Measurements from ENCODE around the gene MVB12B.

The MVB12B gene

GRCh38 chr9:126521551-126521950 is 194.9 kb downstream of the MVB12B start:
- DNase-seq (ENCODE audit: low read depth) = no peak

GRCh38 chr9:126521976-126522590 is 195.5 kb downstream of the MVB12B start:
- DNase-seq (ENCODE audit: low read depth) = no peak

GRCh38 chr9:126522612-126523356 is 196.2 kb downstream of the MVB12B start:
- no peak for DNase-seq (ENCODE audit: low read depth)

- no peak for DNase-seq (ENCODE audit: low read depth)
Measured at GRCh38 chr9:126523611-126524111, 197.0 kb downstream of the MVB12B start.

GRCh38 chr9:126524353-126525077 is 197.9 kb downstream of the MVB12B start:
- DNase-seq (ENCODE audit: low read depth) = no peak

GRCh38 chr9:126526218-126527108 is 199.8 kb downstream of the MVB12B start:
- DNase-seq (ENCODE audit: low read depth) = no peak

GRCh38 chr9:126527109-126527825 is 200.6 kb downstream of the MVB12B start:
- DNase-seq (ENCODE audit: low read depth) = no peak

- DNase-seq (ENCODE audit: low read depth) = no peak
Measured at GRCh38 chr9:126528111-126528510, 201.5 kb downstream of the MVB12B start.

GRCh38 chr9:126528915-126529314 is 202.3 kb downstream of the MVB12B start:
- no peak for DNase-seq (ENCODE audit: low read depth)

- DNase-seq (ENCODE audit: low read depth) = no peak
Measured at GRCh38 chr9:126531035-126531571, 204.5 kb downstream of the MVB12B start.

GRCh38 chr9:126531591-126531990 is 205.0 kb downstream of the MVB12B start:
- DNase-seq (ENCODE audit: low read depth) = no peak

GRCh38 chr9:126532019-126532462 is 205.4 kb downstream of the MVB12B start:
- DNase-seq (ENCODE audit: low read depth) = no peak

- no peak for DNase-seq (ENCODE audit: low read depth)
Measured at GRCh38 chr9:126532489-126532888, 205.9 kb downstream of the MVB12B start.

GRCh38 chr9:126532951-126533925 is 206.6 kb downstream of the MVB12B start:
- no peak for DNase-seq (ENCODE audit: low read depth)

- DNase-seq (ENCODE audit: low read depth) = no peak
Measured at GRCh38 chr9:126533926-126534310, 207.3 kb downstream of the MVB12B start.

- no peak for DNase-seq (ENCODE audit: low read depth)
Measured at GRCh38 chr9:126534431-126535186, 208.0 kb downstream of the MVB12B start.

- no peak for DNase-seq (ENCODE audit: low read depth)
Measured at GRCh38 chr9:126536131-126536530, 209.5 kb downstream of the MVB12B start.

GRCh38 chr9:126536841-126537465 is 210.3 kb downstream of the MVB12B start:
- no peak for DNase-seq (ENCODE audit: low read depth)
